Measurements from ENCODE around the gene PDX1.

DNA sequence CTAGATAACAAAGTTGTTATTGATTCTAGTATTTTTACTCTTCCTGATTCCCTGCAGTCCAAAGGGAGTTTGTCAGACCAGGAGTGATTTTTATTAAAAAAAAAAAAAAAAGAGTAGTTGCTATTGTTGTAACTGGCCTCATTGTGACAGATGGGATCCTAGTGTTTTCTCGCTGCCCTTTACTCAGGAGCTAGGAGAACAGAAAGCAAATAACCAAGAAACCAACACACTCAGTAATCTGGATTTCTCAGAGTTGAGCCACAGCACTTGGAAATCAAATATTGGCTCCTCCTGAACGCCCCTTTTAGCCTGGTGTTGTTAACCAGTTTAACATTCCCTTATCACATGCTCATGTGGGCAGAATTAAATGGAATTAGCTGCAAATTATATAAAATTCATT, 8.3 kb upstream of the PDX1 start:
- TF ChIP-seq CSDC2 (CRISPR knock-in tag; IDR thresholded peaks at IDR 0.05) (no peak), BACH2 (CRISPR knock-in tag; IDR thresholded peaks at IDR 0.05; ENCODE audit: borderline replicate concordance) (no peak), ZFP30 (CRISPR knock-in tag; IDR thresholded peaks at IDR 0.05) (no peak), ESRRG (CRISPR knock-in tag; IDR thresholded peaks at IDR 0.05) (no peak)
- TF ChIP-seq, protein P1, sequence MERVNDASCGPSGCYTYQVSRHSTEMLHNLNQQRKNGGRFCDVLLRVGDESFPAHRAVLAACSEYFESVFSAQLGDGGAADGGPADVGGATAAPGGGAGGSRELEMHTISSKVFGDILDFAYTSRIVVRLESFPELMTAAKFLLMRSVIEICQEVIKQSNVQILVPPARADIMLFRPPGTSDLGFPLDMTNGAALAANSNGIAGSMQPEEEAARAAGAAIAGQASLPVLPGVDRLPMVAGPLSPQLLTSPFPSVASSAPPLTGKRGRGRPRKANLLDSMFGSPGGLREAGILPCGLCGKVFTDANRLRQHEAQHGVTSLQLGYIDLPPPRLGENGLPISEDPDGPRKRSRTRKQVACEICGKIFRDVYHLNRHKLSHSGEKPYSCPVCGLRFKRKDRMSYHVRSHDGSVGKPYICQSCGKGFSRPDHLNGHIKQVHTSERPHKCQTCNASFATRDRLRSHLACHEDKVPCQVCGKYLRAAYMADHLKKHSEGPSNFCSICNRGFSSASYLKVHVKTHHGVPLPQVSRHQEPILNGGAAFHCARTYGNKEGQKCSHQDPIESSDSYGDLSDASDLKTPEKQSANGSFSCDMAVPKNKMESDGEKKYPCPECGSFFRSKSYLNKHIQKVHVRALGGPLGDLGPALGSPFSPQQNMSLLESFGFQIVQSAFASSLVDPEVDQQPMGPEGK (CRISPR knock-in tag; IDR thresholded peaks at IDR 0.05; ENCODE audit: borderline replicate concordance) = no peak

All from SK-N-SH treated with all-trans-retinoic acid at 6 μM for 48 hours (cell line).